GOT3 (cell line): ENCODE results near the gene PGA3.
A peak's percentile ranks its signal among the peaks of the same experiment; 100 is the strongest.
"Not testable (repeated sequence)": the region's sequence is repeated elsewhere in the genome, so short reads cannot be mapped to it uniquely, and the experiment has no call there.

Experiments used
- DNase-seq: peaks from one replicate; lab custom pipeline; 2025; ENCODE audit warnings: mixed read lengths; lab: John Stamatoyannopoulos, UW

Gene PGA3

GRCh38 chr11:61202950-61203746 is at the start of gene PGA3:
Gene PGA3 (plus strand): TSS chr11:61203515. CDS start chr11:61203565, 50 bp downstream.
- DNase-seq: not testable (repeated sequence)

- DNase-seq: no peak
Measured at GRCh38 chr11:61153593-61154095, 49.7 kb upstream of the PGA3 start.

GRCh38 chr11:61154528-61154927 is 48.8 kb upstream of the PGA3 start:
- DNase-seq: no peak

DNA sequence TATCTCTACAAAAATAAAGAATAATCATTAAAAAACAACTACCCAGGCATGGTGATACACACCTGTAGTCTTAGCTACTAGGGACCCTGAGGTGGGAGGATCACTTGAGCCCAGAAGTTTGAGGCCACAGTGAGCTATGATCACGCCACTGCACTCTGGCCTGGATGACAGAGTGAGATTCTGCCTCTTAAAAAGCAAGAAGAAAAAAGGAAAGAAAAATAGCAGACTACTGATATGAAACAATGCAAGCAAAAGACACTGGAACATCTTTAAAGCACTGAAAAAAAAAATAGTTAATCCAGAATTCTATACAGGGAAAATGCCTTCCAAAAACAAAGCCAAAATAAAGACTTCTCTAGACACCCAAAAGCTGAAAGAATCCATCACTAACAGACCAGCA is 48.0 kb upstream of the PGA3 start:
- DNase-seq: no peak

GRCh38 chr11:61155741-61156140 is 47.6 kb upstream of the PGA3 start:
- no peak for DNase-seq

DNA sequence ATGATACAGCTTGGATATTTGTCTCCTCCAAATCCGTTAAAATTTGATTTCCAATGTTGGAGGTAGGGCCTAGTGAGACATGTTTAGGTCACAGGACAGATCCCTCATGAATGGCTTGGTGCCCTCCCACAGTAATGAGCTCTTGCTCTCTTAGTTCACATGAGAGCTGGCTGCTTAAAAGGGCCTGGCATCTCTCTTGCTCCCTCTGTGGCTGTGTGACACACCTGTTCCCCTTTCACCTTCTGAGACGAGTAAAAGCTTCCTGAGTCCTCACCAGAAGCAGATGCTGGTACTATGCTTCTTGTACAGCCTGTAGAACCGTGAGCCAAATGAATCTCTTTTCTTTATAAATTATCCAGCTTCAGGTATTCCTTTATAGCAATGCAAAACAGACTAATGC is 45.6 kb upstream of the PGA3 start:
- no peak for DNase-seq

GRCh38 chr11:61158691-61159381 is 44.5 kb upstream of the PGA3 start:
- no peak for DNase-seq

DNA sequence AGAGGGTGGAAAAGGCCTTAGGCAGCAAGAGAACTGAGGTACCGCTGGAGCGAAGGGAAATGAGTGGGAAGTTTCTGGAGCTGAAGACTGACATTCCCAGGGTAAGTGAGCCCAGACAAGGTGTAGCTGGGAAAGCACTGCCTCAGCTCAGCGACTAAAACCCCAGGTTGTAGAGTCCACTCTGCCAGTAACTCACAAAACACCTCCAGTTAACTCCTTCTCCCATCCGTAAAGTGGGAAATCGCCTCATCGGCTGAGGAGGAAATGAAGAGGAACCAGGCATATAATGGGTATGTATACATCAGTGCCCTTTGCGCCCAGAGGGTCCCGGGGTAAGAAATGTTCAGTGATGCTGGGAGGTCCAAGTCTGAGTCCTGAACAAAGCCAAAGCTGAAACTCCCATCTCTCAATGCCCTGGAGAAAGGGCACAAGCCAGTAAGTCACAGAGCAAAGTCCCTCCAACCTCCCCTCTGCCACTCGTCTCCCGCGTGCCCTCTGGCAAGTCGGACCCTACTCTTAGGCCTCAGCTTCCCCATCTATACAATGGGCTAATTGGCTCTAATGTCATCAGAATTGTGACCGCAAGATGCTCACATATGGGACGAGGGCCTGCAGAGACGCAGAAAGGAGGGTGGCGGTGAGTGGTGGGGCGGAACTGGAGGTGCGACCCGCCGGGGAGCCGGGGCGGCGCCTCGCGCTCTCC is 42.7 kb upstream of the PGA3 start:
- no peak for DNase-seq

- peak; percentile 85 for DNase-seq
Measured at GRCh38 chr11:61161190-61162091, 41.9 kb upstream of the PGA3 start, which contains the start of gene VPS37C. Gene VPS37C (minus strand): TSS chr11:61161426. CDS start chr11:61138829, 22,597 bp downstream.

DNA sequence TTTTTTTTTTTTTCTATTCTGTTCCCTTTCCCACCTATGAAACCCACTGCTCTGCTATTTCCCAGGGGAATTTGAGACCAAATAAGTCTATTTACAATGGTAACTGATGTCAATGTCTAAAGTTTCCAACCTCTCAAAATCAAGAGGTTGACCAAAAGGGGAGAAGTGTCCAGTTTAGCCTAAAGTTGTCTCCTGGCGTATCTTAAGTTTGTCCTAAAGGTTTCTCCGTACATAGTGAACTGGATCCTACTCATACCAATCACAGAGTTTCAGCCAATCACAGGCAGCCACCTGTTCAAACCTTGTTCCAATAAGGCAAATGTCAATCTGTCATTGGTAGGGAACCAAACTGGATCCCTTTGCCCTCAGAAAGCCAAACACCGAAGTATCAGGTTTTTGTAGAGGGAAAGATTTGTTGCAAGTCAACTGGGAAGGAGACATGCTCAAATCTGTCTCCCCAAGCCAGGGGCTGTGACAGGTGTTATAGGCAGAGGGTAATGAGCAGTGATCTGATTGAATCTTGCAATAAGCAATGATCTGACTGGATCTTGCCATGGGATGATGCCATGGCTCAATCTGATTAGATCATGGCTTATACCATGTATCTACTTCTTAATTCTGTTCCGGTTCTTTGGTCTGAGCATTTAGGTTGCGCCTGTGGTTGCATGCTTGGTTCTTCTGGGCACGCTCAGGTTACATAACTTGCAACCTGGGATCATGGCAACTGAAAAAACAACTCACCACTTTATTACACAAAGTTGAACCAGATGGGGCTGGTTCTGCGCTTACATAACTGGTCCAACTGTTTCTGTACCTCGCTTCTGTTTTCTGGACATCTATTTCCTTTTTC is 41.0 kb upstream of the PGA3 start:
- DNase-seq: no peak

DNA sequence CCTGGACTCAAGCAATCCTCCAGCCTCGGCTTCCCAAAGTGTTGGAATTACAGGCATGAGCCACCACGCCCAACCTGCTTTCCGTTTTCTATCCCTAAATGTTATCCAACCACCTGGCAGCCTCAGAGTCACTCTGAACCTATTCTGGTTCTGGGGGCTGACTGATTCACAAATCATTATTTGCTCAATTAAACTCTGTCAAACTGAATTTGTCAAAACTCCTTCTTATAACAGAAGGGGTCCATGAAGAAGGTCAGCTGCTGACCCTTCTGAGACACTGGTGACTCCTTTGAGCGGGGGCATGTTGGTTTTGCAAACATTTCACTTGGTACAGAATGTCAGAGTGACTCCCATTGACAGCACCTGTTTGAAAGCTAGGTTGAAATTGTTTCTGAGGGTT is 40.3 kb upstream of the PGA3 start:
- DNase-seq: no peak

DNA sequence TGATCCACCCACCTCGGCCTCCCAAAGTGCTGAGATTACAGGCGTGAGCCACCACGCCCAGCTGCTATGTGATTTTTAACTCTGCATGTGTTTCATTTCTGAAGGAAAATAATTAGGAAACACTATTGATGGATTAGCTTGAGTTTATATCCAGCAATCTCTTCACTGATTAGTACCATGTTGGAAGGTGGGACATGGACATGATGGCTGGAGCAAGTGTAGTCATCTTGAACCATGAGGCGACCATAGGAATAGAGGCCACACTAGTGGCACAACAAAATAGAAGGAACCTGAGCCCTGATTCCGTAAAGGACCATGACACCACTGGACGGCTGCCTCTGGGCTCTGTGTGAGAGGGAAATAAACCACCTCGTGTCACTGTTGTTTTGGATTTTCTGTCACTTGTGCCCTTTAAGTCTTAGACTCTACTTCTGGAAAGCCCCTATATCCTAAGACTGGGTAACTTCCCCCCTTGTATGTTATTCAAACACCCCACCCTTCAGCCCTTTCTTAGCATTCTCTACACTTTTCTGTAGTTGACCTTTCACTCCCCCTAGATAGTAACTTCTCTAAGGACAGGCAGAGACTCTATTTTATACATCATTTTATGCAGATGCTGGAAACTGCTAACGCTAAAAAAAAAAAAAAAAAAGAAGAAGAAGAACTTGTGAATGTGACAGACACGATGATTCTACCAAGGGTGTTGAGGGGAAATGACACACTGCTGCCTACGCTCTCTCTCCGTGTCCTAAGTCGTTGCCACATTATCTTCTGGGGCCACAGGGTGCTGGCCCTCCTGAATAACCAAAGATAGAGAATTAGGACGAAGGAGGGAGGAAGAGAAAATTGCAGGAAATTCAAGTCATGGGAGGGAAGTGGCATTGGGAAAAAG is 39.4 kb upstream of the PGA3 start:
- no peak for DNase-seq

- DNase-seq: no peak
Measured at GRCh38 chr11:61164606-61165424, 38.5 kb upstream of the PGA3 start.

DNA sequence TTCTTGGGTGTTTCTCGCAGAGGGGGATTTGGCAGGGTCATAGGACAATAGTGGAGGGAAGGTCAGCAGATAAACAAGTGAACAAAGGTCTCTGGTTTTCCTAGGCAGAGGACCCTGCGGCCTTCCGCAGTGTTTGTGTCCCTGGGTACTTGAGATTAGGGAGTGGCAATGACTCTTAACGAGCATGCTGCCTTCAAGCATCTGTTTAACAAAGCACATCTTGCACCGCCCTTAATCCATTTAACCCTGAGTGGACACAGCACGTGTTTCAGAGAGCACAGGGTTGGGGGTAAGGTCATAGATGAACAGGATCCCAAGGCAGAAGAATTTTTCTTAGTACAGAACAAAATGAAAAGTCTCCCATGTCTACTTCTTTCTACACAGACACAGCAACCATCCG is 37.5 kb upstream of the PGA3 start:
- not testable (repeated sequence) for DNase-seq

DNA sequence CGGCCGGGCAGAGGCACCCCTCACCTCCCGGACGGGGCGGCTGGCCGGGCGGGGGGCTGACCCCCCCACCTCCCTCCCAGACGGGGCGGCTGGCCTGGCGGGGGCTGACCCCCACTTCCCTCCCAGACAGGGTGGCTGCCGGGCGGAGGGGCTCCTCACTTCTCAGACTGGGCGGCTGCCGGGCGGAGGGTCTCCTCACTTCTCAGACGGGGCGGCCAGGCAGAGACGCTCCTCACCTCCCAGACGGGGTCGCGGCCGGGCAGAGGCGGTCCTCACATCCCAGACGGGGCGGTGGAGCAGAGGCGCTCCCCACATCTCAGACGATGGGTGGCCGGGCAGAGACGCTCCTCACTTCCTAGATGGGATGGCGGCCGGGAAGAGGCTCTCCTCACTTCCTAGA is 37.0 kb upstream of the PGA3 start:
- DNase-seq: not testable (repeated sequence)

DNA sequence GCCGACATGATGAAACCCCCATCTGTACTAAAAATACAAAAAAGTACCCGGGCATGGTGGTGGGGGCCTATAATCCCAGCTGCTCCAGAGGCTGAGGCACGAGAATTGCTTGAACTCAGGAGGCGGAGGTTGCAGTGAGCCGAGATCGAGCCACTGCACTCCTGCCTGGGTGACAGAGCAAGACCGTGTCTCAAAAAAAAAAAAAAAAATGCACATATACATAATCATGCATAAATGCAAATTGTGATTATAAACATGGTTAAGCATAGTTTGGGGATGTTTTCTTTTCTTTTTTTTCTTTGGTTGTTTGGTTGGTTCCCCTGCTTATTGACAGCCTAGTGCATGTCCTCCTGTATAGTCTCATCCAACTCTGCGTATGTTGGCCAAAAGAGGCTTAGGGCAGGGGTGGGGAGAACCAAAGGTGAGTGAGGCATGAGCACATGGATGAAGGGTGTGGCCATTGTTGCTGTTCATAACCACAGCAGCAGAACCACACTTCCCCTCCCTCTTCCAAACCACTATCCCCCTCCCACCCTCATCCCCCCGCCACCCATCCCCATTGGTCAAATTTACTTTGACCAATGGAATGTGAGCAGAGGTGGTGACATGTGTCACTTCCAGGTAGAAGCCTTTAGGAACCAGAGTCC is 35.1 kb upstream of the PGA3 start:
- DNase-seq: no peak

- no peak for DNase-seq
Measured at GRCh38 chr11:61168800-61169199, 34.5 kb upstream of the PGA3 start.

GRCh38 chr11:61170566-61170965 is 32.7 kb upstream of the PGA3 start:
- DNase-seq: no peak
